Brain microvascular endothelial cell (primary cell): ENCODE data around the gene KCNMA1.

ENCODE experiments used
- DNase-seq: peaks from one replicate; pipeline ENCODE4 v3.0.0-alpha.2; 2020
- H3K27ac ChIP-seq: fragments of 250-450 bp; sonication (Bioruptor Pico); 2 replicates; pipeline ENCODE4 v1.5.1; 2020; ENCODE audit warnings: mild to moderate bottlenecking, moderate library complexity
- H3K27me3 ChIP-seq: fragments of 250-450 bp; sonication (Bioruptor Pico); replicated peaks from 2 replicates; pipeline ENCODE4 v1.5.1; 2020; ENCODE audit warnings: mild to moderate bottlenecking
- H3K36me3 ChIP-seq: fragments of 250-450 bp; sonication (Bioruptor Pico); replicated peaks from 2 replicates; pipeline ENCODE4 v1.5.1; 2020; ENCODE audit warnings: mild to moderate bottlenecking
- H3K4me3 ChIP-seq: 2 replicates; pipeline ENCODE4 v1.5.1; 2011; ENCODE audit warnings: low read depth, mild to moderate bottlenecking, control low read depth, low read length, moderate library complexity
- CTCF ChIP-seq: IDR thresholded peaks from 2 replicates; pipeline ENCODE4 v1.5.1; 2011; ENCODE audit warnings: low read depth, mild to moderate bottlenecking, moderate library complexity, low read length, control low read depth, inconsistent platforms; ENCODE audit errors: missing control alignments
- in situ Hi-C: cut with HindIII; loops from 2 replicates; pipeline ENCODE4 v1.10.0; 2017; ENCODE audit warnings: low sequenced_read_pairs, low pct_ligation_motif_present

Gene KCNMA1

DNA sequence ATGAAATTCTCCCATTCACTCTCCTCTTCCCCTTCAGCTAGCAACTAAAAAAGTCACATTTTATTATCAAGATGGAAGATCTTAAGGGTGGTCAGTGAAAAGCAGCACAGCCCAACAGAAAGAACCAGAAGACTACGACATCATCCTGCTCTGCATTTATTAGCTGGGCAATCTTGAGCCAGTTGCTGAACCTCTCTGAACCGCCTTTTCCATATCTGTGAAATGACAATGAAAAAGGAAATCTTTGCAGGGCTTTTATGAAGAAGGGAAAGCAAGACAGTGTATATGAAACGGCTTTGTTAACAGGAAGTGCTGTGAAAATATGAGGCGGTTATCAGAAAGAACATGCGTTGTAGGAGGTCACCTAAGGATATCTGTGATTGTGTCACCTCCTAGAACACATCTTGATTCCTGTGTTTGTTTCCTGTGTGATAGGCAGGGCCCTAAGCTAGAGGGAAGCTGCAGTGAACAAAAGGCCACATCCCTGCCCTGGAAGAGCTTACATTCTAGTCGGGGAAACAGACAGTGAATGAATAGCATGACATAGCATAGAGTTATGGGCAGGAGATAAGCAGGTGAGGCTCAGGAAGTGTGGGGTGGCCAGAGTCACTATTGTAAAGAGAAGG lies 36.0 kb upstream of the KCNMA1 start:
- TF ChIP-seq CTCF: no peak
- no peaks in the 10 kb centered on the region for H3K36me3 ChIP-seq
- H3K27ac ChIP-seq: no peak overlapping the region
- DNase-seq: no peak
- H3K27me3 ChIP-seq: no peaks in the 10 kb centered on the region
- H3K4me3 ChIP-seq: no peak overlapping the region
- in situ Hi-C loops: no loop called here

GRCh38 chr10:77673101-77673500 lies 35.5 kb upstream of the KCNMA1 start:
- no peaks in the 10 kb centered on the region for H3K27me3 ChIP-seq
- in situ Hi-C loops: no loop called here
- H3K36me3 ChIP-seq: no peaks in the 10 kb centered on the region
- H3K27ac ChIP-seq: no peak overlapping the region
- no peak overlapping the region for H3K4me3 ChIP-seq
- TF ChIP-seq CTCF: no peak
- peak; percentile 11 for DNase-seq

- in situ Hi-C loops: no loop called here
- H3K27me3 ChIP-seq: no peaks in the 10 kb centered on the region
- no peak for TF ChIP-seq CTCF
- H3K27ac ChIP-seq: no peak overlapping the region
- DNase-seq: no peak
- H3K4me3 ChIP-seq: no peak overlapping the region
- H3K36me3 ChIP-seq: no peaks in the 10 kb centered on the region
These were observed 34.1 kb upstream of the KCNMA1 start for GRCh38 chr10:77671594-77672252.

- no peak for TF ChIP-seq CTCF
- H3K36me3 ChIP-seq: no peaks in the 10 kb centered on the region
- in situ Hi-C loops: no loop called here
- no peak overlapping the region for H3K4me3 ChIP-seq
- no peak for DNase-seq
- no peak overlapping the region for H3K27ac ChIP-seq
- H3K27me3 ChIP-seq: no peaks in the 10 kb centered on the region
These were observed 33.3 kb upstream of the KCNMA1 start for GRCh38 chr10:77670817-77671443.

GRCh38 chr10:77669892-77670291 lies 32.3 kb upstream of the KCNMA1 start:
- Histone ChIP-seq H3K36me3 (no peaks in the 10 kb centered on the region), H3K4me3 (no peak overlapping the region), H3K27me3 (no peaks in the 10 kb centered on the region), H3K27ac (no peak overlapping the region)
- in situ Hi-C loops: no loop called here
- DNase-seq: no peak
- TF ChIP-seq CTCF: no peak
